Measurements from ENCODE around the gene RAB3C.

Gene RAB3C

GRCh38 chr5:58904737-58905136 lies 321.9 kb downstream of the RAB3C start:
- no peak for DNase-seq
- intact Hi-C loops (cut with DNase I) = no loop called here

- intact Hi-C loops (cut with DNase I) = no loop called here
Observed at GRCh38 chr5:58905944-58906343, 323.1 kb downstream of the RAB3C start.

More at GRCh38 chr5:58905944-58906343, 323.1 kb downstream of the RAB3C start:
- no peak for DNase-seq

All from posterior cingulate gyrus (tissue), 11 donors.